HepG2 (cell line): Measurements from ENCODE around the gene HSPB7. TPM values are rescaled to one million over a fixed set of nuclear protein-coding genes. Genes with fewer than 3 reads are reported as not detected.

Experiments used
- ATAC-seq: fragments of 200-7000 bp; cut with Tn5 transposase; 3 replicates; pipeline ENCODE4 v1.9.1; 2020; ENCODE audit warnings: mild to moderate bottlenecking, moderate library complexity
- BruUV-seq: library from RNA; stranded (reverse); fragments of 400-500 nt; replicated peaks from 2 replicates; lab custom pipeline; 2021; lab: Mats Ljungman, UMichigan
- CTCF ChIA-PET: fragments of 300-600 bp; formaldehyde crosslinking; extraction: SDS; loops from one replicate; lab custom pipeline; 2021; ENCODE audit warnings: low total read pairs, inconsistent platforms, low intra/inter-chr PET ratio; lab: Yijun Ruan, JAX
- POLR2A ChIA-PET: fragments of 350-600 bp; sonication (Branson Sonifier 250); formaldehyde crosslinking; loops from one replicate; lab custom pipeline; 2020; ENCODE audit warnings: antibody characterized with exemption, inconsistent platforms; lab: Yijun Ruan, JAX
- DNase-seq: peaks from one replicate; pipeline ENCODE4 v3.0.0-alpha.2; 2015; ENCODE audit warnings: low spot score
- FAIRE-seq: peaks from 3 replicates; lab custom pipeline; 2011; peaks lifted over from hg19 to GRCh38; lab: Jason Lieb, UNC
- H2AFZ ChIP-seq: one replicate; pipeline ENCODE4 v1.6.1; 2011; ENCODE audit warnings: low read length, inconsistent platforms
- H3K27ac ChIP-seq: fragments of 300-600 bp; 3 replicates; pipeline ENCODE4 v1.8.0; 2011; ENCODE audit warnings: mixed run types, mild to moderate bottlenecking, mixed read lengths, low read length, inconsistent platforms; ENCODE audit not compliant: insufficient read depth; ENCODE audit errors: extremely low read length
- H3K27me3 ChIP-seq, 2 experiments: fragments of 200-600 bp in 1 of 2; 2 replicates in 1 of 2; 3 replicates in 1 of 2; pipeline versions ENCODE4 v1.6.0 to v1.8.0; 2011; ENCODE audit warnings: low read length in 2 of 2, mild to moderate bottlenecking in 2 of 2, moderate library complexity in 2 of 2, inconsistent platforms in 1 of 2; ENCODE audit not compliant: insufficient read depth in 2 of 2, control insufficient read depth in 1 of 2
- H3K36me3 ChIP-seq, 2 experiments: fragments of 200-600 bp in 1 of 2; replicated peaks in 1 of 2; 2 replicates in 1 of 2; 3 replicates in 1 of 2; pipeline versions ENCODE4 v1.5.1 to v1.8.0; 2011; ENCODE audit warnings: low read length in 2 of 2, inconsistent platforms in 1 of 2; ENCODE audit not compliant: insufficient read depth in 2 of 2, control insufficient read depth in 1 of 2
- H3K4me1 ChIP-seq: 2 replicates; pipeline ENCODE4 v1.5.1; 2012; ENCODE audit warnings: low read length, inconsistent platforms; ENCODE audit not compliant: insufficient read depth
- H3K4me2 ChIP-seq: 2 replicates; pipeline ENCODE4 v1.6.0; 2011; ENCODE audit warnings: low read depth, low read length, inconsistent platforms
- H3K4me3 ChIP-seq, 3 experiments: fragments of 200-600 bp in 1 of 3; sonication (generic), shearing (Covaris generic) in 1 of 3; replicated peaks in 1 of 3; 2 replicates each; pipeline ENCODE4 v1.5.1; 2011 to 2016; ENCODE audit warnings: low read length in 3 of 3, inconsistent platforms in 2 of 3, low read depth in 2 of 3, mild to moderate bottlenecking in 2 of 3, control low read depth in 1 of 3, mixed read lengths in 1 of 3; ENCODE audit not compliant: insufficient read depth in 1 of 3
- H3K79me2 ChIP-seq: one replicate; pipeline ENCODE4 v1.6.1; 2011; ENCODE audit warnings: low read length, inconsistent platforms; ENCODE audit not compliant: insufficient read depth
- H3K9ac ChIP-seq: 2 replicates; pipeline ENCODE4 v1.6.0; 2011; ENCODE audit warnings: mild to moderate bottlenecking, low read depth, low read length, inconsistent platforms; ENCODE audit not compliant: insufficient read depth
- H3K9me3 ChIP-seq: 2 replicates; pipeline ENCODE4 v1.5.1; 2012; ENCODE audit warnings: mild to moderate bottlenecking, low read length
- H4K20me1 ChIP-seq: 2 replicates; pipeline ENCODE4 v1.6.0; 2011; ENCODE audit warnings: inconsistent platforms, mild to moderate bottlenecking, low read length, moderate library complexity; ENCODE audit not compliant: insufficient read depth
- CEBPZ ChIP-seq: IDR thresholded peaks from 2 replicates; pipeline ENCODE4 v1.6.1; 2012; ENCODE audit warnings: low read length, improper control_type of control experiment
- HDAC6 ChIP-seq: fragments of 200-600 bp; sonication (generic); IDR thresholded peaks from 2 replicates; pipeline ENCODE4 v1.7.0; 2017; ENCODE audit warnings: mild to moderate bottlenecking, antibody characterized with exemption, low read length, low read depth
- HMGA1 ChIP-seq: sonication (generic); formaldehyde crosslinking; conservative IDR thresholded peaks from 2 replicates; pipeline ENCODE4 v1.4.0; 2020; ENCODE audit warnings: missing genetic modification reagents
- MBNL3 ChIP-seq: fragments of 250-450 bp; sonication (Bioruptor Pico); conservative IDR thresholded peaks from 2 replicates; pipeline ENCODE4 v1.8.0; 2022; ENCODE audit warnings: mild to moderate bottlenecking, inconsistent platforms
- MEF2D ChIP-seq: sonication (generic); formaldehyde crosslinking; IDR thresholded peaks from 2 replicates; pipeline ENCODE4 v1.5.1; 2020; ENCODE audit warnings: mild to moderate bottlenecking, missing genetic modification reagents
- MTF2 ChIP-seq: sonication (generic); formaldehyde crosslinking; IDR thresholded peaks from 2 replicates; pipeline ENCODE4 v1.5.0; 2020; ENCODE audit warnings: missing genetic modification reagents, borderline replicate concordance
- NKX3-1 ChIP-seq: sonication (generic); formaldehyde crosslinking; IDR thresholded peaks from 2 replicates; pipeline ENCODE4 v1.5.0; 2020; ENCODE audit warnings: missing genetic modification reagents
- NR0B2 ChIP-seq: sonication (generic); formaldehyde crosslinking; IDR thresholded peaks from 2 replicates; pipeline ENCODE4 v1.4.0; 2020; ENCODE audit warnings: mild to moderate bottlenecking, missing genetic modification reagents
- PHF20 ChIP-seq: sonication (generic); formaldehyde crosslinking; IDR thresholded peaks from 2 replicates; pipeline ENCODE4 v1.5.0; 2020; ENCODE audit warnings: mild to moderate bottlenecking, missing genetic modification reagents
- PTBP1 ChIP-seq: fragments of 200-400 bp; formaldehyde crosslinking; IDR thresholded peaks from 2 replicates; pipeline ENCODE4 v1.6.1; 2018; ENCODE audit warnings: low read length, low read depth; ENCODE audit not compliant: poor library complexity, severe bottlenecking
- RCOR2 ChIP-seq: IDR thresholded peaks from 2 replicates; pipeline ENCODE4 v1.6.1; 2016; ENCODE audit warnings: missing biosample characterization, missing genetic modification reagents
- REPIN1 ChIP-seq: sonication (generic); formaldehyde crosslinking; IDR thresholded peaks from 2 replicates; pipeline ENCODE4 v1.8.0; 2022; ENCODE audit warnings: missing genetic modification reagents, low read depth, mild to moderate bottlenecking, borderline replicate concordance
- XRCC5 ChIP-seq: fragments of 200-400 bp; formaldehyde crosslinking; optimal IDR thresholded peaks from 2 replicates; pipeline ENCODE3; 2017; ENCODE audit warnings: mild to moderate bottlenecking, low read length
- ZNF382 ChIP-seq: sonication (generic); formaldehyde crosslinking; IDR thresholded peaks from 2 replicates; pipeline ENCODE4 v1.5.0; 2020; ENCODE audit warnings: missing genetic modification reagents, mild to moderate bottlenecking, borderline replicate concordance
- ZNF501 ChIP-seq: sonication (generic); formaldehyde crosslinking; IDR thresholded peaks from 2 replicates; pipeline ENCODE4 v1.5.1; 2020; ENCODE audit warnings: mild to moderate bottlenecking, moderate library complexity, missing genetic modification reagents
- ZNF746 ChIP-seq: sonication (generic); formaldehyde crosslinking; IDR thresholded peaks from 2 replicates; pipeline ENCODE4 v1.8.0; 2022; ENCODE audit warnings: mild to moderate bottlenecking, missing genetic modification reagents
- WGBS: methylation state at CpG from one replicate; pipeline ENCODE4 v1.1.6; 2017; ENCODE audit warnings: low lambda C conversion rate; 5-methylcytosine and 5-hydroxymethylcytosine counted together
- in situ Hi-C: cut with HindIII; loops from 2 replicates; pipeline ENCODE4 v1.10.0; 2017; ENCODE audit warnings: low pct_unique_long_range_greater_than_20kb; ENCODE audit not compliant: extremely low pct_ligation_motif_present
- intact Hi-C: fragments of 100-400 bp; cut with micrococcal nuclease; formaldehyde crosslinking; loops from one replicate; pipeline ENCODE4 v1.10.0; 2022; ENCODE audit not compliant: unreplicated experiment
- polyA plus RNA-seq, 8 experiments: library from polyadenylated mRNA; depleted of rRNA in 3 of 8; stranded (reverse) in 7 of 8; unstranded in 1 of 8; fragments of >200 nt; fragmentation: Illumina TruSeq in 4 of 8; extraction: Trizol in 4 of 8; gene quantifications; 2 replicates each; pipeline versions ENCODE4 v1.2.1 to v1.2.3, GENCODE V29; 2011 to 2016; ENCODE audit warnings: low read depth in 4 of 8, missing spikeins in 1 of 8, mixed read lengths in 1 of 8; ENCODE audit not compliant: insufficient read depth in 1 of 8
- total RNA-seq, 5 experiments: library from RNA; depleted of rRNA; stranded (reverse); fragments of >200 nt; fragmentation: Illumina TruSeq; extraction: Trizol; gene quantifications; 2 replicates each; pipeline ENCODE4 v1.2.3, GENCODE V29; 2016; ENCODE audit warnings: low read depth in 1 of 5
- TF ChIP-seq, protein P1 (sequence below): sonication (generic); formaldehyde crosslinking; IDR thresholded peaks from 2 replicates; pipeline ENCODE4 v1.4.0; 2020; ENCODE audit warnings: missing genetic modification reagents
- TF ChIP-seq, protein P2 (sequence below): IDR thresholded peaks from 2 replicates; pipeline ENCODE4 v1.6.1; 2016; ENCODE audit warnings: missing genetic modification reagents, missing compliant biosample characterization

The HSPB7 gene
- total and polyA plus RNA-seq, 2 of the 13 experiments (the other 11 are each of a cell fraction or from before 2014, with no cell fraction given), result 0.20 TPM; not detected in 1

DNA sequence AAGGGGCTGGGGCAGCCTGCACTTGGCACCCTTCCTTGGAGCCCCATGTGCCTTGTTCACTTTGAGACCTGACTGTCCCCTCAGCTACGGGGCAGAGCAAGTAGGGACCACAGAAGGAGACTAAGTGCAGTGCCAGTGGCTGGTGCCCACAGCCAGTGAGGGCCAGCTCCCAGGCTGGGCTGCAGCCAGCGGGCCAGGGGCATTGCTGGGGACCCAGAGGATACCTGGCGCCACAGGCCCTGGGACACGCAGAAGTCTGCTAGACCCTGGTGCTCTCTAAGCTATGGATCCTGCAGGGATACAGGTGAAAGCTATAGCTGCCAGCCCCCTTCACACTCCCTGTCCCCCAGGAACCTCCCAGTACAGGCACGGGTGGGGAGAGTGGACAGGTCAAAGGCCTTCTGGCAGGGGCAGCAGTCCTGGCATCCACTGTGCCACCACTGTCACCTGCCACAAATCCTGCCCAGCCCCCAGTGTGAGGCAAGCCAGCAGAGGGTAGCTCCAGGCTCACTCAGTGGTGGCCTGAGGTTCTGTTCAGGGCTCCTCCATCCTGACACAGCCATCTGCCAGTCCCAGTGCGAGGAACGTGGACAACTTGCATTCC, 5.3 kb upstream of the HSPB7 start (continued):
- no peak for TF ChIP-seq PHF20 (CRISPR knock-in tag)
- no peak for TF ChIP-seq ZNF382 (CRISPR knock-in tag)
- TF ChIP-seq RCOR2, result no peak
- TF ChIP-seq, protein P1, sequence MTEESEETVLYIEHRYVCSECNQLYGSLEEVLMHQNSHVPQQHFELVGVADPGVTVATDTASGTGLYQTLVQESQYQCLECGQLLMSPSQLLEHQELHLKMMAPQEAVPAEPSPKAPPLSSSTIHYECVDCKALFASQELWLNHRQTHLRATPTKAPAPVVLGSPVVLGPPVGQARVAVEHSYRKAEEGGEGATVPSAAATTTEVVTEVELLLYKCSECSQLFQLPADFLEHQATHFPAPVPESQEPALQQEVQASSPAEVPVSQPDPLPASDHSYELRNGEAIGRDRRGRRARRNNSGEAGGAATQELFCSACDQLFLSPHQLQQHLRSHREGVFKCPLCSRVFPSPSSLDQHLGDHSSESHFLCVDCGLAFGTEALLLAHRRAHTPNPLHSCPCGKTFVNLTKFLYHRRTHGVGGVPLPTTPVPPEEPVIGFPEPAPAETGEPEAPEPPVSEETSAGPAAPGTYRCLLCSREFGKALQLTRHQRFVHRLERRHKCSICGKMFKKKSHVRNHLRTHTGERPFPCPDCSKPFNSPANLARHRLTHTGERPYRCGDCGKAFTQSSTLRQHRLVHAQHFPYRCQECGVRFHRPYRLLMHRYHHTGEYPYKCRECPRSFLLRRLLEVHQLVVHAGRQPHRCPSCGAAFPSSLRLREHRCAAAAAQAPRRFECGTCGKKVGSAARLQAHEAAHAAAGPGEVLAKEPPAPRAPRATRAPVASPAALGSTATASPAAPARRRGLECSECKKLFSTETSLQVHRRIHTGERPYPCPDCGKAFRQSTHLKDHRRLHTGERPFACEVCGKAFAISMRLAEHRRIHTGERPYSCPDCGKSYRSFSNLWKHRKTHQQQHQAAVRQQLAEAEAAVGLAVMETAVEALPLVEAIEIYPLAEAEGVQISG (CRISPR knock-in tag), result no peak
- no peak for TF ChIP-seq MTF2
- TF ChIP-seq HMGA1, result no peak
- TF ChIP-seq PTBP1, result no peak

DNA sequence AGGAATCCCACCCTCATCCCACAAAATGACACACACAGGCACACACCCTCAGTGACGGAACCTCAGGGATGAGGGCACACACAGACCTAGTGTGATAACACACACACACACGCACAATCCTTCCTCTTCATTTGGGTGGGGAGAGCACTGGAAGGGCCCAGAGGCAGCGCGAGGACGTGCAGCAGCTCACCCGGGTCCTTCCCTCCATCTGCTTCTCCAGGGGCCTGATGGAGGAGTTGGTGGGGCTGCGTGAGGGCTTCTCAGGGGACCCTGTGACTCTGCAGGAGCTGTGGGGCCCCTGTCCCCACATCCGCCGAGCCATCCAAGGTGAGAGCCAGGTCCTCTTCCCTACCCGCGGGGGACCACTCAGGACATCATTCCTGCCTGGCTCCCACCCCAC, 4.5 kb upstream of the HSPB7 start:
- no peaks in the 10 kb centered on the region for H3K79me2 ChIP-seq
- intact Hi-C loops, result no loop called here
- H3K9ac ChIP-seq, result no peak overlapping the region
- no peaks in the 10 kb centered on the region for H3K9me3 ChIP-seq
- no peak for FAIRE-seq
- 32% methylated on average over 3 of the region's 11 CpGs for WGBS
- peaks cover 11 to 65% of the 10 kb centered on the region in 2 experiments; a peak in 4 of 5 replicates for H3K27me3 ChIP-seq
- in situ Hi-C loops, result no loop called here
- no peak overlapping the region for H3K4me2 ChIP-seq
- ChIA-PET CTCF (no interaction called here), POLR2A (no interaction called here)
- no peak for DNase-seq
- H4K20me1 ChIP-seq, result no peaks in the 10 kb centered on the region
- H3K4me1 ChIP-seq, result peaks cover 37% of the 10 kb centered on the region
- ATAC-seq, result no peak
- H3K4me3 ChIP-seq, result no peak overlapping the region
- H3K36me3 ChIP-seq, result no peaks in the 10 kb centered on the region
- no TSS peak for BruUV-seq
- no peak overlapping the region for H2AFZ ChIP-seq
- no peak overlapping the region for H3K27ac ChIP-seq
- TF ChIP-seq XRCC5 (no peak), ZNF746 (CRISPR knock-in tag) (no peak), NKX3-1 (CRISPR knock-in tag) (no peak), HDAC6 (no peak), NR0B2 (CRISPR knock-in tag) (no peak), MBNL3 (CRISPR knock-in tag) (no peak), CEBPZ (no peak), ZNF501 (CRISPR knock-in tag) (no peak), MEF2D (CRISPR knock-in tag) (no peak), REPIN1 (CRISPR knock-in tag) (no peak)
- TF ChIP-seq, protein P2, sequence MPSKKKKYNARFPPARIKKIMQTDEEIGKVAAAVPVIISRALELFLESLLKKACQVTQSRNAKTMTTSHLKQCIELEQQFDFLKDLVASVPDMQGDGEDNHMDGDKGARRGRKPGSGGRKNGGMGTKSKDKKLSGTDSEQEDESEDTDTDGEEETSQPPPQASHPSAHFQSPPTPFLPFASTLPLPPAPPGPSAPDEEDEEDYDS, result no peak
